Activated CD4-positive, alpha-beta memory T cell treated with anti-CD3 and anti-CD28 coated beads for 36 hours (primary cell): ENCODE results near the gene CYP2C9. TPM values are rescaled to one million over a fixed set of nuclear protein-coding genes. Genes with fewer than 3 reads are reported as not detected.
"Not testable (repeated sequence)": the region's sequence is repeated elsewhere in the genome, so short reads cannot be mapped to it uniquely, and the experiment has no call there.

Source experiments
- CTCF ChIA-PET: fragments of 350-600 bp; sonication (Branson Sonifier 250); formaldehyde crosslinking; loops from one replicate; lab custom pipeline; 2021; ENCODE audit warnings: antibody characterized with exemption, inconsistent platforms; lab: Charles Lee
- POLR2A ChIA-PET: fragments of 350-600 bp; sonication (Branson Sonifier 250); formaldehyde crosslinking; loops from one replicate; lab custom pipeline; 2021; ENCODE audit warnings: antibody characterized with exemption; lab: Charles Lee
- DNase-seq: peaks from one replicate; pipeline ENCODE4 v3.0.0-alpha.2; 2020
- H3K27ac Mint-ChIP-seq: one replicate; pipeline ENCODE4 v1.8.0; 2021; ENCODE audit warnings: mixed read lengths
- H3K27me3 Mint-ChIP-seq: one replicate; pipeline ENCODE4 v1.8.0; 2021; ENCODE audit warnings: mixed read lengths
- H3K36me3 Mint-ChIP-seq: one replicate; pipeline ENCODE4 v1.8.0; 2021; ENCODE audit warnings: mixed read lengths
- H3K4me1 Mint-ChIP-seq: one replicate; pipeline ENCODE4 v1.8.0; 2021; ENCODE audit warnings: low read depth, mixed read lengths
- H3K4me3 Mint-ChIP-seq: one replicate; pipeline ENCODE4 v1.8.0; 2021; ENCODE audit warnings: mild to moderate bottlenecking, mixed read lengths
- H3K9me3 Mint-ChIP-seq: one replicate; pipeline ENCODE4 v1.8.0; 2021; ENCODE audit warnings: mixed read lengths
- intact Hi-C: fragments of 100-400 bp; cut with micrococcal nuclease; formaldehyde crosslinking; loops from one replicate; pipeline ENCODE4 v1.15.1; 2023
- total RNA-seq, 2 experiments: library from RNA; stranded (reverse); gene quantifications; one replicate each; pipeline ENCODE4 v1.2.3, GENCODE V29; 2021

The CYP2C9 gene
- under 1 TPM in 1 of 2 experiments, not detected in 1; 0.17 TPM for total RNA-seq

DNA sequence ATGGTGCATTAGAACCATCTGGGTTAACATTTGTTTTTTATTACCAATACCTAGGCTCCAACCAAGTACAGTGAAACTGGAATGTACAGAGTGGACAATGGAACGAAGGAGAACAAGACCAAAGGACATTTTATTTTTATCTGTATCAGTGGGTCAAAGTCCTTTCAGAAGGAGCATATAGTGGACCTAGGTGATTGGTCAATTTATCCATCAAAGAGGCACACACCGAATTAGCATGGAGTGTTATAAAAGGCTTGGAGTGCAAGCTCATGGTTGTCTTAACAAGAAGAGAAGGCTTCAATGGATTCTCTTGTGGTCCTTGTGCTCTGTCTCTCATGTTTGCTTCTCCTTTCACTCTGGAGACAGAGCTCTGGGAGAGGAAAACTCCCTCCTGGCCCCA, at the start of gene CYP2C9:
TSS of gene CYP2C9 (plus strand) at position 276 of the 400 bp plus-strand sequence. CDS start at position 301, 25 bp downstream.
- ChIA-PET POLR2A (no interaction called here), CTCF (no interaction called here)
- Mint-ChIP-seq H3K9me3 (peaks cover 32% of the 10 kb centered on the region), H3K27ac (no peak within 1 kb of the TSS), H3K27me3 (no peaks in the 10 kb centered on the region), H3K4me1 (no peaks in the 10 kb centered on the region), H3K36me3 (no peaks in the 10 kb centered on the region), H3K4me3 (no peak within 1 kb of the TSS)
- intact Hi-C loops: no loop called here
- no peak for DNase-seq

DNA sequence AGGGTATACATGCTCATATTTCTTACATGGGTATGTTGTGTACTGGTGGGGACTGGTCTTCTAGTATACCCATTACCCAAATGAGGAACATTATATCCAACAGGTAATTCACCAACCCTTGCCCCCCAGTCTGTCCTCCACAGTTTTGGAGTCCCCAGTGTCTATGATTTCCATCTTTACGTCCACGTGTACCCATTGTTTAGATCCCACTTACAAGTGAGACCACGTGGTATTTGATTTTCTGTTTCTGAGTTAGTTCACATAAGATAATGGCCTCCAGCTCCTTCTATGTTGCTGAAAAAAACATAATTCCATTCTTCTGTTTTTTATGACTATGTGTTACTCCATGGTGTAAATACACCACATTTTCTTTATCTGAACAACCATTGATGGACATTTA, 49.3 kb upstream of the CYP2C9 start:
- H3K27me3 Mint-ChIP-seq: no peaks in the 10 kb centered on the region
- intact Hi-C loops: no loop called here
- no peaks in the 10 kb centered on the region for H3K4me1 Mint-ChIP-seq
- H3K36me3 Mint-ChIP-seq: no peaks in the 10 kb centered on the region
- no peak overlapping the region for H3K4me3 Mint-ChIP-seq
- no peaks in the 10 kb centered on the region for H3K9me3 Mint-ChIP-seq
- no peak for DNase-seq
- no peak overlapping the region for H3K27ac Mint-ChIP-seq
- CTCF ChIA-PET: no interaction called here
- POLR2A ChIA-PET: no interaction called here

DNA sequence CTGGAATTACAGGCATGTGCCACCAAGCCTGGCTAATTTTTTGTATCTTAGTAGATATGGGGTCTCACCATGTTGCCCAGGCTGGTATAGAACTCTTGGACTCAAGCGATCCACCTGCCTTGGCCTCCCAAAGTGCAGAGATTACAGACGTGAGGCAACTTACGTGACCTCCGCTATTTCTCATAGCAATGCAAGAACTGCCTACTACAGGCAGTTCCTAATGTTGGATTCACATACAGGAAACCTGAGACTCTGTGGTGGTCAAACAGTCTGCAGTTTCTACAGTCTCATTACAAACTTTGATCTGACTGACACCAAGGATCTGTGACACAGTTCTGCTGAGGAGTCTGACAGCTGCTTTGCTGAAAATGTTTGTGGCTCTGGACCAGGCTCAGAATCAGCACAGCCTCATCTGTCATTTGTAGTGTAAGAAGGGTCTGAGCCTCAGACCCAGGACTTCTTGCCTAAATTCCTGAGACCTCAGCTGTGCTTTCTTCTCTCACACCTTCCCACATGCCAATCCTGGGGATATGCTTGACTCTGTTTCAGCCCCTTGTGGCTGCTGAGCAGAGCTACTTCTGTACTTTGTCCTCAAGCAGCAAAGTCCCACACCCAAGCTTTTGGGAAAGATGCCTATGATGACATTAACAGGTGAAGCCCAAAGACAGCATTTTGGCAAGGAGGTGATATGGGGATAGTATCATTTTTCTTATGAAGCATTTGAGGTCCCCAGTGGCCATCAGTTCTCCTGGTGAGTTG, 48.0 kb upstream of the CYP2C9 start:
- CTCF ChIA-PET: no interaction called here
- Mint-ChIP-seq H3K4me1 (no peaks in the 10 kb centered on the region), H3K27me3 (no peaks in the 10 kb centered on the region), H3K27ac (no peak overlapping the region), H3K4me3 (no peak overlapping the region), H3K36me3 (no peaks in the 10 kb centered on the region), H3K9me3 (peaks cover 3% of the 10 kb centered on the region)
- DNase-seq: no peak
- POLR2A ChIA-PET: no interaction called here
- intact Hi-C loops: no loop called here

DNA sequence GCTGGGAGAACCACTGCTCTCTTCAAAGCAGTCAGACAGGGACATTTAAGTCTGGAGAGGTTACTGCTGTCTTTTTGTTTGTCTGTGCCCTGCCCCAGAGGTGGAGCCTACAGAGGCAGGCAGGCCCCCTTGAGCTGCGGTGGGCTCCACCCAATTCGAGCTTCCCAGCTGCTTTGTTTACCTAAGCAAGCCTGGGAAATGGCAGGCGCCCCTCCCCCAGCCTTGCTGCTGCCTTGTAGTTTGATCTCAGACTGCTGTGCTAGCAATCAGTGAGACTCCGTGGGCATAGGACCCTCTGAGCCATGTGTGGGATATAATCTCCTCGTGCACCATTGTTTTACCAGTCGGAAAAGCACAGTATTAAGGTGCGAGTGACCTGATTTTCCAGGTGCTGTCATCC, 40.0 kb upstream of the CYP2C9 start:
- CTCF ChIA-PET, intact Hi-C loops: not testable (repeated sequence)

DNA sequence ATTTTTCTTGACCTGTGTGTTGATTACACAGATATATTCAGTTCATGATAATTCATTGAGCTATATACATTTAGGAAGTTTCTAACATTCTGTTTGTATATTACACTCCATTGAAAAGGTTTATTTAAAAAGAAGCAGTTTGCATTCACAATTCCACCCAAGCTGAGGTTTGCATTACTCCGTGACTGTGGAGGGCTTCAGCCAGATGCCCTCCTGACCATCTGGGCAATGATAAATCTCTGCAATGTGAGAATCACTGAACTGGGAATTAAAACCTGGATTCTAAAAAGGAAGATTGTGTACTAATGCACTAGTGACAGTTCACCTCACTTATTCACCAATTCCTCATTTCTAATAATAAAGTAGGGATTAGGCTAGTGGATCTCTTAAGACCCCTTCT, 36.4 kb upstream of the CYP2C9 start:
- no peaks in the 10 kb centered on the region for H3K27me3 Mint-ChIP-seq
- intact Hi-C loops: no loop called here
- CTCF ChIA-PET: no interaction called here

More for the DNA sequence above, 40.0 kb upstream of the CYP2C9 start:
- H3K27me3 Mint-ChIP-seq, H3K4me1 Mint-ChIP-seq, DNase-seq, H3K9me3 Mint-ChIP-seq, H3K27ac Mint-ChIP-seq, H3K4me3 Mint-ChIP-seq, POLR2A ChIA-PET, H3K36me3 Mint-ChIP-seq: not testable (repeated sequence)

DNA sequence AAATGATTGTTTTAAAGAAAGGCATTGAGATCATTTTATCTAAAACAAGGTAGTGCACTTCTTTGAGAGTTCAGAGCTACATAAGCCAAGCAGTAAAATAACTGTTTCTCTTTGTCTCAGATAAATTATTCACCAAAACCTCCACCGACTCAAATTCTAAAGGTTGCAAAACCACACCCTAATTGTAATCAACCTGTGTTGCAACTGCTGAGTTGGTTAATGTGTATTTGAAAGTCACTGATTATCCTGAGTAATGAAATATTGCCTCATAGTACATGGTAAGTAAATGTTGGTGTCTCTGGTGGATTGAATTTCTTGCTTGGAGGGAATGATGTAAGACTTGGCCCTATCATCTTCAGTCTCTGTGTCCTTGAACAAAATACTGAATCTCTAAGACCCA, 35.9 kb upstream of the CYP2C9 start:
- H3K36me3 Mint-ChIP-seq: no peaks in the 10 kb centered on the region
- POLR2A ChIA-PET: no interaction called here

More for the DNA sequence above, 36.4 kb upstream of the CYP2C9 start:
- Mint-ChIP-seq H3K4me3 (no peak overlapping the region), H3K4me1 (no peaks in the 10 kb centered on the region), H3K27ac (no peak overlapping the region), H3K9me3 (peaks cover 7% of the 10 kb centered on the region), H3K36me3 (no peaks in the 10 kb centered on the region)
- POLR2A ChIA-PET: no interaction called here
- DNase-seq: no peak

DNA sequence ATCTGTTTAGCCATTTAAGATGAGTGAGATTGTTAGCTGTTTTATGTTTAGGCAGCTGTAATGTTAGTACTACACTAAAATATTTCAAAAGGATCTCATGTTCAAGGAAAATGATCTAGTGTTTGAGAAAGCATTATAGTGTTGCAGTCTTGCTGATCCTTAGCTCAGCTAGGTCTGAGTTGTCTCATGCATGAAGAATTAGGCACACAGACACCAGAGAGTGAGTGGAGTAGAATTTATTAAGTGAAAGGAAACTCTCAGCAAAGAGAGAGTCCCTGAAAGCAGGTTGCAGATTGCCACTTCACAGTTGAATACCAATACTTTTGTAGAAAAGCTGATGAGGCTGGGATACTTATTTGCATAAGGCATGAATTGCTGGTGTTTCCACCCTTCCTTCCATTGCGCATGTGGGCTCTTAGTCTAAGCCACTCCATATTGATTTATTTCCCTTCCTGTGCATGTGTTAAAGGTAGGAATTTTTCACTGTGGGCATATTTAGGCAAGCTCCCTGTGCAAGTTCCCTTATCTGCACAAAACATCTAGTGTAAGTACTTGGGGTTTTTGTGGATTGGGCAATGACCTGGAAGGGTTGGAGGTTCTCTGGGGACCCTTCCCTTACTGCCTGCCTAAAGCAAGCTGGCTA, 33.8 kb upstream of the CYP2C9 start:
- POLR2A ChIA-PET, H3K27ac Mint-ChIP-seq, H3K4me1 Mint-ChIP-seq, H3K36me3 Mint-ChIP-seq, DNase-seq, H3K9me3 Mint-ChIP-seq, H3K4me3 Mint-ChIP-seq, H3K27me3 Mint-ChIP-seq, intact Hi-C loops: not testable (repeated sequence)
- CTCF ChIA-PET: interaction anchor here (0.6 kb wide), 1 partner anchor 452 kb away, joined by 3 read pairs; no protein-coding TSS in a partner anchor

More for the DNA sequence above, 35.9 kb upstream of the CYP2C9 start:
- no peak for DNase-seq
- peaks cover 8% of the 10 kb centered on the region for H3K9me3 Mint-ChIP-seq
- no peak overlapping the region for H3K4me3 Mint-ChIP-seq
- H3K27ac Mint-ChIP-seq: no peak overlapping the region
- H3K27me3 Mint-ChIP-seq: no peaks in the 10 kb centered on the region
- CTCF ChIA-PET: no interaction called here
- no peaks in the 10 kb centered on the region for H3K4me1 Mint-ChIP-seq
- intact Hi-C loops: no loop called here

DNA sequence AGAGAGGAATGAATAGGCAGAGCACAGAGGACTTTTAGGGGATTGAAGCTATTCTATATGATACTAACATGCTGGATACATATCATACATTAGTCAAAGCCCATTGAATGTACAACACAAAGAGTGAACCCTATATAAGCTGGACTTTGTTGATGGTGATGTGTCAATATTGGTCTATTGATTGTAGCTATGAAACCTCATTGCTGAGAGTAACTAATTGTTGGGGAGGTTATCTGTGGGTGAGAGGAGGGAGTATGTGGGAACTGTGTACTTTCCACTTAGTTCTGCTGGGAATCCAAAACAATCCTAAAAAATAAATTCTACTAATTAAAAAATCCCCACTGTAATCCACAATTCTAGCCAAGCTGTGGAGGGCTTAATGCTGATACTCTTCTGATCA, 22.0 kb upstream of the CYP2C9 start:
- intact Hi-C loops: no loop called here
- H3K4me1 Mint-ChIP-seq: no peaks in the 10 kb centered on the region
- no peaks in the 10 kb centered on the region for H3K27me3 Mint-ChIP-seq
- H3K36me3 Mint-ChIP-seq: no peaks in the 10 kb centered on the region
- H3K4me3 Mint-ChIP-seq: no peak overlapping the region
- H3K9me3 Mint-ChIP-seq: peaks cover 26% of the 10 kb centered on the region
- POLR2A ChIA-PET: no interaction called here
- DNase-seq: no peak
- no peak overlapping the region for H3K27ac Mint-ChIP-seq
- CTCF ChIA-PET: no interaction called here

DNA sequence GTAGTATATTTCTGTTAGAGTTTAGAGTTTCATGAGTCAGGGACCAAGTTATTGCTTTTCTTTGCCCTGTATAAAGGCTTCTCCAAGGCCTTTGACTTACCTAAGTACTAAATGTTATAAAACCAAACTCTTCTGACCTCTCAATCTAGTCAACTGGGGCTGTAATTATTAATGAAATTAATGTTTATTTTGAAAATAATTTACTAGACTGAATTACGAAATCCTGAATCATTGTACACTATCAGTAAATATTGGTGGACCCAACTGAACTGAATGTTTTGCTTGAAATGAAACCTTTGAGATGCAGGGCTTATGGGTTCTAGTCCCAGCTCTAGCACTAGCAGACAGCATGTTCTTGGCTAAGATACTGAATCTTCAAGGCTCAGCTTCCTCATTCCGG, 1.7 kb upstream of the CYP2C9 start:
- Mint-ChIP-seq H3K27me3 (no peaks in the 10 kb centered on the region), H3K9me3 (peaks cover 21% of the 10 kb centered on the region), H3K4me3 (no peak overlapping the region), H3K36me3 (no peaks in the 10 kb centered on the region), H3K27ac (no peak overlapping the region), H3K4me1 (no peaks in the 10 kb centered on the region)
- no peak for DNase-seq
- CTCF ChIA-PET: no interaction called here
- intact Hi-C loops: no loop called here
- POLR2A ChIA-PET: no interaction called here

DNA sequence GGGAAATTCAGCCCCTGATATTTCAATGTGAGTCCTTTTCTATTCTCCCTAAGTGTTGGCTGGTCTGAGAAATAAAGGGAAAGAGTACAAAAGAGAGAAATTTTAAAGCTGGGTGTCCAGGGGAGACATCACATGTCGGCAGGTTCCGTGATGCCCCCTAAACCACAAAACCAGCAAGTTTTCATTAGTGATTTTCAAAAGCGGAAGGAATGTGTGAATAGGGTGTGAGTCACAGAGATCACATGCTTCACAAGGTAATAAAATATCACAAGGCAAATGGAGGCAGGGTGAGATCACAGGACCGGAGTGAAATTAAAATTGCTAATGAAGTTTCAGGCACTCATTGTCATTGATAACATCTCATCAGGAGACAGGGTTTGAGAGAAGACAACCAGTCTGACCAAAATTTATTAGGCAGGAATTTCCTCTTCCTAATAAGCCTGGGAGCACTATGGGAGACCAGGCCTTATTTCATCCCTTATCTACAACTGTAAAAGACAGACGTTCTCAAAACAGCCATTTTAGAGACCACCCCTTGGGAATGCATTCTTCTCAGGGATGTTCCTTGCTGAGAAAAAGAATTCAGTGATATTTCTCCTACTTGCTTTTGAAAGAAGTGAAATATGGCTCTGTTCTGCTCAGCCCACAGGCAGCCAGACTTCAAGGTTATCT, 5.1 kb downstream of the CYP2C9 start:
- H3K9me3 Mint-ChIP-seq: peaks cover 34% of the 10 kb centered on the region
- DNase-seq, POLR2A ChIA-PET, H3K27me3 Mint-ChIP-seq, H3K36me3 Mint-ChIP-seq, H3K27ac Mint-ChIP-seq, H3K4me3 Mint-ChIP-seq, CTCF ChIA-PET, H3K4me1 Mint-ChIP-seq, intact Hi-C loops: not testable (repeated sequence)

DNA sequence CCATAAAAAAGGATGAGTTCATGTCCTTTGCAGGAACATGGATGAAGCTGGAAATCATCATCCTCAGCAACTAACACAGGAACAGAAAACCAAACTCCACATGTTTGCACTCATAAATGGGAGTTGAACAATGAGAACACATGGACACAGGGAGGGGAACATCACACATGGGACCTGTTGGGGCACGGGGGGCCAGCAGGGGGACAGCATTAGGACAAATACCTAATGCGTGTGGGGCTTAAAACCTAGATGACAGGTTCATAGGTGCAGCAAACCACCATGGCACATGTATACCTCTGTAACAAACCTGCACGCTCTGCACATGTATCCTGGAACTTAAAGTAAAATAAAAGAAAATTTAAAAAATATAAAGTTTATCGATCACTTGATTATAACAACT, 7.7 kb downstream of the CYP2C9 start:
- not testable (repeated sequence) for H3K4me3 Mint-ChIP-seq, H3K36me3 Mint-ChIP-seq

DNA sequence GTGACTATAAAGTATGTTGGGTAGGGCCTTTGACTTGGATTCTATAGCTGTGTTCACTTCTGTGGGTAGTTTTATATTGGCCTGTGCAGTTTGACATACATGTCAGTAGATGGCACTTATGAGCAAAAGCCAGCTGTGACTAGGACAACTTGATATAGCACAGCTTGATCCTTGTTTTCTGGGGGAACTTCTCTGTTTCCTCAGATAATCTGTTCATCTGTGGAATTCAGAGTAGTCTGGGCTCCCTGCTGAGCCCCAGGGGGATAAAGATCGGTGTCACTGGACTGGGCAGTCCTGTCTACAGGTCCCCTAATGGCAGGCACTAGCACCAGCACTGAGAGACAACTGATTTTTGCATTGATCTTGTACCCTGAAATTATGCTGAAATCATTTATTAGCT, 25.4 kb downstream of the CYP2C9 start:
- CTCF ChIA-PET: interaction anchor here (1.4 kb wide), 2 partner anchors 277 to 279 kb away, joined by 4 to 6 read pairs; no protein-coding TSS in a partner anchor
- intact Hi-C loops: no loop called here

More for the DNA sequence above, 7.7 kb downstream of the CYP2C9 start:
- H3K9me3 Mint-ChIP-seq: peaks cover 29% of the 10 kb centered on the region
- CTCF ChIA-PET, H3K4me1 Mint-ChIP-seq, intact Hi-C loops, POLR2A ChIA-PET, DNase-seq, H3K27ac Mint-ChIP-seq, H3K27me3 Mint-ChIP-seq: not testable (repeated sequence)

More for the DNA sequence above, 25.4 kb downstream of the CYP2C9 start:
- POLR2A ChIA-PET: no interaction called here
- H3K9me3 Mint-ChIP-seq: peaks cover 7% of the 10 kb centered on the region
- H3K27ac Mint-ChIP-seq: no peak overlapping the region
- no peaks in the 10 kb centered on the region for H3K36me3 Mint-ChIP-seq
- H3K4me1 Mint-ChIP-seq: no peaks in the 10 kb centered on the region
- H3K27me3 Mint-ChIP-seq: no peaks in the 10 kb centered on the region
- H3K4me3 Mint-ChIP-seq: no peak overlapping the region
- no peak for DNase-seq
